ENCODE data around the gene STARD7. TPM values are rescaled to one million over a fixed set of nuclear protein-coding genes. Genes with fewer than 3 reads are reported as not detected.

The STARD7 gene
- total and polyA plus RNA-seq, 2 donors (not counting 1 experiment from before 2014, with no cell fraction given) = 35.1 to 133 TPM

DNA sequence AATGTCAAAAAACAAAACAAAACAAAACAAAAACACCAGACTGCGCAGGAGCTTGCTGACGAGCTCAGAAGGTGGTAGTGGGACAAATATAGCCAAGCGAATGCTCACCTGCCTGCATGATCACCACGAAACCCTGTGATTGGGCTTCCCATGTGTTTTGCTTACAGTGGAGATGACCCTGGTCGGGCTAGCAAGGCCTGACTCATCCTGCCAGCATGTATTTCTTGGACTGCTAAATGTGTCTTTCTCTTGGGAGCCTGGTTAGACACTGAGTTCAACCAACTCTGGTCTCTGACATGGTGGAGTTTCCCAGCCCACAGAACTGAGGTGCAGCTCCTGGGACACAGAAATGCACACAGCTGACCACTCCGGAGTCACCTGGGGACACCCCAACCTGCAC lies 32.7 kb downstream of the STARD7 start:
- no peak overlapping the region for H3K27ac Mint-ChIP-seq
- intact Hi-C loops (cut with micrococcal nuclease) = loop anchor here (2.0 kb wide), 1 partner anchor 19 kb away; no protein-coding TSS in a partner anchor
- Histone ChIP-seq H3K4me2 (replicated peaks; ENCODE audit: low read depth, low read length, poor library complexity, severe bottlenecking) (no peak overlapping the region), H3K9ac (ENCODE audit: low read length) (no peak overlapping the region), H2AFZ (ENCODE audit: insufficient read depth, low read depth, low read length, poor library complexity, severe bottlenecking) (no peak overlapping the region), H3K9me3 (ENCODE audit: control extremely low read depth in 1 of 3, control insufficient read depth in 2 of 3, insufficient read depth in 1 of 3, low read length in 2 of 3) (no peaks in the 10 kb centered on the region), H3K27me3 (replicated peaks in 1 of 4; ENCODE audit: control extremely low read depth in 1 of 4, control insufficient read depth in 3 of 4, insufficient read depth in 4 of 4, low read length in 3 of 4) (no peaks in the 10 kb centered on the region), H3K79me2 (ENCODE audit: control insufficient read depth, insufficient read depth, low read length) (no peaks in the 10 kb centered on the region), H3K36me3 (replicated peaks in 1 of 2; ENCODE audit: control extremely low read depth in 1 of 2, control insufficient read depth in 1 of 2, extremely low read depth in 1 of 2, insufficient read depth in 2 of 2, low read length in 1 of 2) (no peaks in the 10 kb centered on the region), H3K27ac (ENCODE audit: low read length in 2 of 2) (no peak overlapping the region), H4K20me1 (ENCODE audit: control insufficient read depth, insufficient read depth, low read length, poor library complexity, severe bottlenecking) (no peaks in the 10 kb centered on the region), H3K4me3 (ENCODE audit: control extremely low read depth in 1 of 5, extremely low read depth in 1 of 5, insufficient read depth in 1 of 5, low read depth in 2 of 5, low read length in 4 of 5) (no peak overlapping the region), H3K4me1 (ENCODE audit: control insufficient read depth in 2 of 2, insufficient read depth in 2 of 2, low read length in 2 of 2) (peaks cover 0 to 3% of the 10 kb centered on the region in 2 donors)
- DNase-seq (no peak), ATAC-seq (ENCODE audit: low read depth) (no peak)
- no peaks in the 10 kb centered on the region for H3K9me3 Mint-ChIP-seq (ENCODE audit: insufficient read depth)
- peaks cover 7% of the 10 kb centered on the region for H3K4me1 Mint-ChIP-seq
- TF ChIP-seq, protein P1, sequence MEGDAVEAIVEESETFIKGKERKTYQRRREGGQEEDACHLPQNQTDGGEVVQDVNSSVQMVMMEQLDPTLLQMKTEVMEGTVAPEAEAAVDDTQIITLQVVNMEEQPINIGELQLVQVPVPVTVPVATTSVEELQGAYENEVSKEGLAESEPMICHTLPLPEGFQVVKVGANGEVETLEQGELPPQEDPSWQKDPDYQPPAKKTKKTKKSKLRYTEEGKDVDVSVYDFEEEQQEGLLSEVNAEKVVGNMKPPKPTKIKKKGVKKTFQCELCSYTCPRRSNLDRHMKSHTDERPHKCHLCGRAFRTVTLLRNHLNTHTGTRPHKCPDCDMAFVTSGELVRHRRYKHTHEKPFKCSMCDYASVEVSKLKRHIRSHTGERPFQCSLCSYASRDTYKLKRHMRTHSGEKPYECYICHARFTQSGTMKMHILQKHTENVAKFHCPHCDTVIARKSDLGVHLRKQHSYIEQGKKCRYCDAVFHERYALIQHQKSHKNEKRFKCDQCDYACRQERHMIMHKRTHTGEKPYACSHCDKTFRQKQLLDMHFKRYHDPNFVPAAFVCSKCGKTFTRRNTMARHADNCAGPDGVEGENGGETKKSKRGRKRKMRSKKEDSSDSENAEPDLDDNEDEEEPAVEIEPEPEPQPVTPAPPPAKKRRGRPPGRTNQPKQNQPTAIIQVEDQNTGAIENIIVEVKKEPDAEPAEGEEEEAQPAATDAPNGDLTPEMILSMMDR (IDR thresholded peaks at IDR 0.05) = no peak
- 55% methylated on average over 3 of the region's 6 CpGs for WGBS (ENCODE audit: insufficient coverage)
- H3K27me3 Mint-ChIP-seq = no peaks in the 10 kb centered on the region
- no peak overlapping the region for H3K4me3 Mint-ChIP-seq
- POLR2A ChIA-PET = interaction anchor here (0.7 kb wide), 1 partner anchor 31 kb away, joined by 4 read pairs; the partner anchor contains the start of gene DUSP2
- CTCF ChIA-PET = interaction anchor here (0.7 to 17.6 kb wide), 19 partner anchors 10 to 333 kb away, joined by 3 to 1065 read pairs (median 11); partner anchors contain the start of genes ADRA2B, ASTL, CIAO1 and DUSP2

DNA sequence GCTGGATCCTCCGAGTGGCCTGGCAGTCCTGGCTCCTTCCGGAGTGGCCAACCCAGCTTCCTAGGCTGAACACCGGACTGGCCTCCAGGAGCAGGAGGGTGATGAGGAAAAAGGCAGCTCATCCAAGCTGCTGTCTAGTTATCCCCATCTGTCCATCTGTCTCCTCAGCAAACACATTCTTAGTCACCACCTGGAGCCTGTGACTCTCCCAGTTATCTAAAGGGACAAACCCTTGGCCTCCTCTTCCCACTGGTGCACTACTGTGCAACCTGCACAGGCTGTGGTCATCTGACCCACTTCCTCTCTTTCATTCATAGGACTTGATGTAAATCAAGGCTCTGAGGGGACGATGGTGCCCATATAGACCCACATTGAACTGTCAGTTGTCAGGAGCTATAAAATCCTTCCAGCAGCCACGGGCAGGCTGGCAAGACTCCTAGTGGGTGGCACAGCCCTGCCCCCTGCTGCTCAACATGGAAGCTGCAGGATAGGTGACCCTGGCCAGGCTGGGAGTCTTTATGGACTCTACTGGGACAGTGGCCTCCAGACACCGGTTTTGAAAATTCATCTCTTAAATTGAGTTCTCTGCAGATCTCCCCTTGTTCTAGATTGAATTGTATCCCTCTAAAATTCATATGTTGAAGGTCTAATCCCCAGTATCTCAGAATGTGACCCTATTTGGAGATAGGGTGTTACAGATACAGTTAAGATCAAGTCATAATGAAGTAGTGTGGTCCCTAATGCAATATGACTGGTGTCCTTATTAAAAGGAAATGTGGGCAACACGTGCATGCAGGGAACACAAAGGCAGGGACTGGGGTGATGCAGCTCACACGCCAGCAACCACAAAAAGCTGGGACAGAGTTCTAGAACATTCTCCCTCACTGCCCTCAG lies 34.1 kb downstream of the STARD7 start:
- WGBS (ENCODE audit: insufficient coverage) = 40% methylated on average over 7 of the region's 8 CpGs

More for the DNA sequence above, 34.1 kb downstream of the STARD7 start:
- H3K27ac ChIP-seq (ENCODE audit: low read length in 2 of 2) = no peak overlapping the region
- Mint-ChIP-seq H3K9me3 (ENCODE audit: insufficient read depth) (no peaks in the 10 kb centered on the region), H3K27me3 (no peaks in the 10 kb centered on the region), H3K4me3 (no peak overlapping the region), H3K4me1 (peaks cover 7% of the 10 kb centered on the region), H3K27ac (no peak overlapping the region)
- H3K4me3 ChIP-seq (ENCODE audit: control extremely low read depth in 1 of 5, extremely low read depth in 1 of 5, insufficient read depth in 1 of 5, low read depth in 2 of 5, low read length in 4 of 5) = no peak overlapping the region
- intact Hi-C loops (cut with micrococcal nuclease) = loop anchor here (1.0 to 2.0 kb wide), 3 partner anchors 10 to 36 kb away; partner anchors contain the start of gene ASTL
- H3K9me3 ChIP-seq (ENCODE audit: control extremely low read depth in 1 of 3, control insufficient read depth in 2 of 3, insufficient read depth in 1 of 3, low read length in 2 of 3) = peaks cover 0 to 3% (median 2%) of the 10 kb centered on the region in 3 donors
- no peak overlapping the region for H3K4me2 ChIP-seq (replicated peaks; ENCODE audit: low read depth, low read length, poor library complexity, severe bottlenecking)
- ATAC-seq (ENCODE audit: low read depth) = peak; percentile 99
- H4K20me1 ChIP-seq (ENCODE audit: control insufficient read depth, insufficient read depth, low read length, poor library complexity, severe bottlenecking) = no peaks in the 10 kb centered on the region
- H3K36me3 ChIP-seq (replicated peaks in 1 of 2; ENCODE audit: control extremely low read depth in 1 of 2, control insufficient read depth in 1 of 2, extremely low read depth in 1 of 2, insufficient read depth in 2 of 2, low read length in 1 of 2) = no peaks in the 10 kb centered on the region
- H3K79me2 ChIP-seq (ENCODE audit: control insufficient read depth, insufficient read depth, low read length) = no peaks in the 10 kb centered on the region
- POLR2A ChIA-PET = interaction anchor here (0.7 to 2.9 kb wide), 7 partner anchors 8 to 36 kb away, joined by 3 to 15 read pairs (median 7); partner anchors contain the start of gene ASTL
- TF ChIP-seq, protein P1 (IDR thresholded peaks at IDR 0.05) = peak; percentile 99
- no peak for TF ChIP-seq EZH2 (IDR thresholded peaks at IDR 0.05; ENCODE audit: borderline replicate concordance, insufficient read depth, low read depth, low read length, poor library complexity, severe bottlenecking)
- no peak overlapping the region for H3K9ac ChIP-seq (ENCODE audit: low read length)
- CTCF ChIA-PET = interaction anchor here (0.6 to 17.6 kb wide), 46 partner anchors 9 to 335 kb away, joined by 3 to 1065 read pairs (median 6); partner anchors contain the start of genes ADRA2B, ANKRD36C, ASTL and CIAO1
- peak; percentile 85 for DNase-seq
- no peak overlapping the region for H2AFZ ChIP-seq (ENCODE audit: insufficient read depth, low read depth, low read length, poor library complexity, severe bottlenecking)
- H3K4me1 ChIP-seq (ENCODE audit: control insufficient read depth in 2 of 2, insufficient read depth in 2 of 2, low read length in 2 of 2) = peaks cover 0 to 3% of the 10 kb centered on the region in 2 donors
- H3K27me3 ChIP-seq (replicated peaks in 1 of 4; ENCODE audit: control extremely low read depth in 1 of 4, control insufficient read depth in 3 of 4, insufficient read depth in 4 of 4, low read length in 3 of 4) = no peaks in the 10 kb centered on the region

Data from B cell (primary cell).